Thyroid gland (tissue), 4 donors: ENCODE measurements around the gene NANOS3. TPM values are rescaled to one million over a fixed set of nuclear protein-coding genes. Genes with fewer than 3 reads are reported as not detected.

Experiments used
- DNase-seq, 2 donors: peaks; one replicate each; pipeline ENCODE4 v3.0.0-alpha.2; 2019
- H3K27ac ChIP-seq, 3 donors: fragments of 200-600 bp; sonication (generic); 1 replicate in 2 of 3; 2 replicates in 1 of 3; pipeline ENCODE4 v1.5.1; 2016 to 2019; ENCODE audit warnings: mild to moderate bottlenecking in 1 of 3, moderate library complexity in 1 of 3
- H3K27me3 ChIP-seq: fragments of 200-600 bp; sonication (generic); one replicate; pipeline ENCODE4 v1.5.1; 2019
- H3K36me3 ChIP-seq, 2 donors: fragments of 200-600 bp; sonication (generic); one replicate each; pipeline ENCODE4 v1.5.1; 2016 to 2019
- H3K4me1 ChIP-seq, 2 donors: fragments of 200-600 bp; sonication (generic); one replicate each; pipeline ENCODE4 v1.5.1; 2017 to 2019
- H3K4me3 ChIP-seq, 3 donors: fragments of 200-600 bp; sonication (generic); replicated peaks in 1 of 3; 1 replicate in 2 of 3; 2 replicates in 1 of 3; pipeline ENCODE4 v1.5.1; 2016; ENCODE audit warnings: mild to moderate bottlenecking in 1 of 3
- H3K9me3 ChIP-seq: fragments of 200-600 bp; sonication (generic); one replicate; pipeline ENCODE4 v1.5.1; 2017
- POLR2A ChIP-seq, 2 donors: fragments of 450-650 bp; IDR thresholded peaks; one replicate each; pipeline ENCODE4 v1.6.1; 2017; ENCODE audit warnings: antibody characterized with exemption in 2 of 2, mild to moderate bottlenecking in 2 of 2, moderate library complexity in 1 of 2
- WGBS, 2 donors: methylation state at CpG; one replicate each; pipeline ENCODE4 v1.1.5; 2017; 5-methylcytosine and 5-hydroxymethylcytosine counted together
- intact Hi-C: fragments of 100-400 bp; cut with DNase I; formaldehyde crosslinking; loops from one replicate; pipeline ENCODE4 v1.15.1; 2023
- total RNA-seq, 4 donors: library from RNA; depleted of rRNA; stranded (reverse); fragments of >200 nt; gene quantifications; one replicate each; pipeline ENCODE4 v1.2.3, GENCODE V29; 2016
- TF ChIP-seq, protein P1 (sequence below), 6 experiments: fragments of 200-600 bp in 3 of 6; fragments of 450-650 bp in 3 of 6; sonication (generic) in 3 of 6; IDR thresholded peaks; one replicate each; pipeline ENCODE4 v1.5.1; 2016 to 2019; ENCODE audit warnings: antibody characterized with exemption in 6 of 6, mild to moderate bottlenecking in 2 of 6, inconsistent platforms in 1 of 6, moderate library complexity in 1 of 6

The NANOS3 gene
- total RNA-seq, 4 donors from 2014 or later: not detected

DNA sequence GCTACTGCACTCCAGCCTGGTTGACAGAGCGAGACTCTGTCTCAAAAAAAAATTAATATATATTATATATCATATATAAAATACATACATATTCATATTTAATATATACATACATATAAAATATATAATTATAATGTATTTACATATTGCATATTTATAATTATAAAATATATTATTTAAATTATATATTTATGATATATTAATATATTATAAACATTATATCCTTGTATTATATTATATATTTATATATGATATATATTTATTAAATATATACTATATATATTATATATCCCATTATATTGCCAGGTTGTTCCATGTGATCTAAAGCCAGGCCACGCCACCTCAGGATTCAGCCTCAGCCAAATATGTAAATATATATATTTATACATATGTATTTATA, 19.3 kb downstream of the NANOS3 start:
- TF ChIP-seq, protein P1, sequence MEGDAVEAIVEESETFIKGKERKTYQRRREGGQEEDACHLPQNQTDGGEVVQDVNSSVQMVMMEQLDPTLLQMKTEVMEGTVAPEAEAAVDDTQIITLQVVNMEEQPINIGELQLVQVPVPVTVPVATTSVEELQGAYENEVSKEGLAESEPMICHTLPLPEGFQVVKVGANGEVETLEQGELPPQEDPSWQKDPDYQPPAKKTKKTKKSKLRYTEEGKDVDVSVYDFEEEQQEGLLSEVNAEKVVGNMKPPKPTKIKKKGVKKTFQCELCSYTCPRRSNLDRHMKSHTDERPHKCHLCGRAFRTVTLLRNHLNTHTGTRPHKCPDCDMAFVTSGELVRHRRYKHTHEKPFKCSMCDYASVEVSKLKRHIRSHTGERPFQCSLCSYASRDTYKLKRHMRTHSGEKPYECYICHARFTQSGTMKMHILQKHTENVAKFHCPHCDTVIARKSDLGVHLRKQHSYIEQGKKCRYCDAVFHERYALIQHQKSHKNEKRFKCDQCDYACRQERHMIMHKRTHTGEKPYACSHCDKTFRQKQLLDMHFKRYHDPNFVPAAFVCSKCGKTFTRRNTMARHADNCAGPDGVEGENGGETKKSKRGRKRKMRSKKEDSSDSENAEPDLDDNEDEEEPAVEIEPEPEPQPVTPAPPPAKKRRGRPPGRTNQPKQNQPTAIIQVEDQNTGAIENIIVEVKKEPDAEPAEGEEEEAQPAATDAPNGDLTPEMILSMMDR (IDR thresholded peaks at IDR 0.05): no peak
- no peak for TF ChIP-seq POLR2A (IDR thresholded peaks at IDR 0.05)

DNA sequence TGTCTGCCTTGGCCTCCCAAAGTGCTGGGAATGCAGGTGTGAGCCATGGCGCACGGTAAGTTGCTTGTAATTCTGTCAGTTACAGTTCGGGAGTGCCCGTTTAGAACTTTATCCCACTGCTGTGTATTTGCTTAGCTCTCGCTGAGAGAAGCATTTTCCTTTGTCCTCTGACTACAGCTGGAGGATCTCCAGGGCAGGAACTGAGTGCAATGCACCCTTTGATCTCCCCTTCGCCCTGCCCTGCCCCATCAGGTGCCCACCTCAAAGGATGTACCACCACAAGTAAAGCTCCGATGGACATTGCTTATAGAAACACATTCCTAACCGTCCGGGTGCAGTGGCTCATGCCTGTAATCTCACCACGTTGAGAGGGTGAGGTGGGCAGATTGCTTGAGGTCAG, 22.5 kb downstream of the NANOS3 start:
- intact Hi-C loops: no loop called here
- no peak overlapping the region for H3K27ac ChIP-seq
- H3K4me3 ChIP-seq: no peak overlapping the region
- WGBS, 2 donors: 72 to 73% methylated on average over 10 of the region's 10 CpGs
- DNase-seq: no peak
- no peaks in the 10 kb centered on the region for H3K9me3 ChIP-seq
- no peaks in the 10 kb centered on the region for H3K4me1 ChIP-seq
- no peaks in the 10 kb centered on the region for H3K27me3 ChIP-seq
- TF ChIP-seq, protein P1 (IDR thresholded peaks at IDR 0.05): no peak
- TF ChIP-seq POLR2A (IDR thresholded peaks at IDR 0.05): no peak
- H3K36me3 ChIP-seq: no peaks in the 10 kb centered on the region

More for the DNA sequence above, 19.3 kb downstream of the NANOS3 start:
- no peaks in the 10 kb centered on the region for H3K27me3 ChIP-seq
- DNase-seq: no peak
- no peaks in the 10 kb centered on the region for H3K36me3 ChIP-seq
- intact Hi-C loops: no loop called here
- H3K4me3 ChIP-seq: no peak overlapping the region
- no peaks in the 10 kb centered on the region for H3K4me1 ChIP-seq
- no peak overlapping the region for H3K27ac ChIP-seq
- no peaks in the 10 kb centered on the region for H3K9me3 ChIP-seq
- WGBS, 2 donors: 97 to 98% methylated on average over 2 of the region's 2 CpGs

DNA sequence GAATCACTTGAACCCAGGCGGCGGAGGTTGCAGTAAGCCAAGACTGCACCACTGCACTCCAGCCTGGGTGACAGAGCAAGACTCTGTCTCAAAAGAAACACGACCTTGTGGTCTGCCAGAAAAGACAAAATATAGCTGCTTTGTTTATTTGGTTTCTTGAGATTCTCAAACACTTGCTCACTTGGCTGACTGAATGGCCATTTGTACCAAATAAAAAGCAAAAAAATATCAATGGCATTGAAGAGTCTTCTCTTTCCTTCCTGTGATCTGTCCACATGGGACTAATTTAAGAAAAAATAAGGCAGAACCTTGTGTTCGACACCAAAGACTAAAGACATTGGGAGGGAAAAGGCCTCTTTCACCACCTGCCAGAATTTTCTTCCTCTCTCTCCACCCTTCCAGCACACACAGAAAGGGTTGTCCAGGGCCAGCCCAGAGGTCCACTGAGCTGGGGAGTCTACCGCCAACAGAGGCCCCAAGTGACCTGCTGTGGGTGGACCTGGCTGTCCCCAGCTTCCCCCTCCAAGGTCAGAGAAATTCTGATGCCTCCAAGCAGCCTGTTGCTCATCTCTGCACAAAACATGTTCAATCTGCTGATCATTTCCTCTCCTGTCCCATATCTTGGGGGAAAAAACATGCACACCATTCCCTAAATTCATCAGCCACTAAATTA, 23.1 kb downstream of the NANOS3 start:
- H3K36me3 ChIP-seq: no peaks in the 10 kb centered on the region
- intact Hi-C loops: no loop called here
- no peaks in the 10 kb centered on the region for H3K4me1 ChIP-seq
- TF ChIP-seq, protein P1 (IDR thresholded peaks at IDR 0.05): no peak
- TF ChIP-seq POLR2A (IDR thresholded peaks at IDR 0.05): no peak
- no peak for DNase-seq
- no peaks in the 10 kb centered on the region for H3K9me3 ChIP-seq
- no peaks in the 10 kb centered on the region for H3K27me3 ChIP-seq
- 65 to 71% methylated on average over 5 of the region's 5 CpGs for WGBS, 2 donors
- no peak overlapping the region for H3K27ac ChIP-seq
- H3K4me3 ChIP-seq: no peak overlapping the region

DNA sequence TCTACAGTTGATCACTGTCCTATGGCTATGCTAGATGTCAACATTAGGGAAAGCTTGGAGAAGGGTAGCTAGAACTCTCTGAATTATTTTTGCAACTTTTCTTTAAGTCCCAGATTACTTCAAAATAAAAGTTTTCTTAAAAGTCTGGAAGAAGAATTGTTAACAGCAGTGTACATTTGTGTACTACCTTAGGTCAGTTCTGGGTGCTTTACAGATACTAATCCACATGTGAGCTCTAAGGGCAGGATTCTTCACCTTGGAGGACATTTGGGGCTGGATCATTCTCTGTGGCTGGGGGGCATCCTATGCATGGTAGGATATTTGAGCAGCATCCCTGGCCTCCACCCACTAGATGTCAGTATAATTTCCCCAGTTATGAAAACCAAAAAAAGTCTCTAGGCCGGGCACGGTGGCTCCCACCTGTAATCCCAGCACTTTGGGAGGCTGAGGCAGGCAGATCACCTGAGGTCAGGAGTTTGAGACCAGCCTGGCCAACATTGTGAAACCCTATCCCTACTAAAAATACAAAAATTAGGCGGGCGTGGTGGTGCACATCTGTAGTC, 26.1 kb downstream of the NANOS3 start:
- H3K9me3 ChIP-seq: no peaks in the 10 kb centered on the region
- TF ChIP-seq POLR2A (IDR thresholded peaks at IDR 0.05): no peak
- TF ChIP-seq, protein P1 (IDR thresholded peaks at IDR 0.05): peak in 1 of 6 experiments; percentile 28
- peaks cover 14% of the 10 kb centered on the region in 2 donors for H3K4me1 ChIP-seq
- DNase-seq: no peak
- H3K27ac ChIP-seq: no peak overlapping the region
- intact Hi-C loops: no loop called here
- no peaks in the 10 kb centered on the region for H3K27me3 ChIP-seq
- no peaks in the 10 kb centered on the region for H3K36me3 ChIP-seq
- H3K4me3 ChIP-seq: no peak overlapping the region
- WGBS, 2 donors: 73 to 86% methylated on average over 4 of the region's 4 CpGs
